Transverse colon (tissue), 4 donors: Measurements from ENCODE around the gene G6PC1.

Experiments
- EP300 ChIP-seq: sonication (generic); formaldehyde crosslinking; IDR thresholded peaks from one replicate; pipeline ENCODE4 v1.6.1; 2017; ENCODE audit warnings: antibody characterized with exemption, low read depth
- POLR2A ChIP-seq: fragments of 450-650 bp; IDR thresholded peaks from one replicate; pipeline ENCODE4 v1.6.1; 2016; ENCODE audit warnings: antibody characterized with exemption, mild to moderate bottlenecking, moderate library complexity
- POLR2AphosphoS5 ChIP-seq, 3 donors: sonication (generic); formaldehyde crosslinking; IDR thresholded peaks; one replicate each; pipeline ENCODE4 v1.6.1; 2016; ENCODE audit warnings: antibody characterized with exemption in 3 of 3
- TF ChIP-seq, protein P1 (sequence below), 5 experiments: fragments of 200-600 bp in 3 of 5; fragments of 450-650 bp in 2 of 5; sonication (generic) in 3 of 5; IDR thresholded peaks; 1 replicate in 2 of 5; 2 replicates in 3 of 5; pipeline ENCODE4 v1.5.1; 2016 to 2017; ENCODE audit warnings: antibody characterized with exemption in 5 of 5, inconsistent platforms in 3 of 5, mild to moderate bottlenecking in 2 of 5, moderate library complexity in 1 of 5

DNA sequence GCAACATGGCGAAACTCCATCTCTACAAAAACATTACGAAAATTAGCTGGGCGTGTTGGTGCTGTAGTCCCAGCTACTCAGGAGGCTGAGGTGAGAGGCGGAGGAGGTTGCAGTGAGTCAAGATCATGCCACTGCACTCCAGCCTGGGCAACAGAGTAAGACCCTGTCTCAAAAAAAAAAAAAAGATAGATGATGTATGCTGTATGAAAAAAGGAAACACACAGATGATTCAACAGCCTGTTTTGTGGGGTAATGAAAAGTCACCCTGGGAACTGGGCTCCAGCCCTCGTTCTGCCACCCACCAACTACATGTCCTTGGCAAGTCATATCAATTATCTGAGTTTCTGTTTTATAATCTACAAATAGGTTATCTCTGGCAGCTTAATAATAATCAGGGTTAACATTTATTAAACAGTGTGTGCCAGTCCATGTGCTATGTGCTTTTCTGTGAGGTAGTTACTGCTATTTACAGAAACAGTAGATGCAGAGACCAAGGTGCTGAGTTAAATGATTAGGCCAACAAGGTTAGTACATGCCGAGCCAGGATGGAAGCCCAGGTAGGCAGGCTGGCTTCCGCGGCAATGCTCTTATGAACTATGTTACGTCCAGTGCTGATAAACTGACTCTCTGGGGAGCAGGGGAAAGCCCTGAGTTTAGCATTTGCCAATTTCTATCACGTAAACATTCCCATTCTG, 1.1 kb downstream of the G6PC1 start:
- TF ChIP-seq, protein P1, sequence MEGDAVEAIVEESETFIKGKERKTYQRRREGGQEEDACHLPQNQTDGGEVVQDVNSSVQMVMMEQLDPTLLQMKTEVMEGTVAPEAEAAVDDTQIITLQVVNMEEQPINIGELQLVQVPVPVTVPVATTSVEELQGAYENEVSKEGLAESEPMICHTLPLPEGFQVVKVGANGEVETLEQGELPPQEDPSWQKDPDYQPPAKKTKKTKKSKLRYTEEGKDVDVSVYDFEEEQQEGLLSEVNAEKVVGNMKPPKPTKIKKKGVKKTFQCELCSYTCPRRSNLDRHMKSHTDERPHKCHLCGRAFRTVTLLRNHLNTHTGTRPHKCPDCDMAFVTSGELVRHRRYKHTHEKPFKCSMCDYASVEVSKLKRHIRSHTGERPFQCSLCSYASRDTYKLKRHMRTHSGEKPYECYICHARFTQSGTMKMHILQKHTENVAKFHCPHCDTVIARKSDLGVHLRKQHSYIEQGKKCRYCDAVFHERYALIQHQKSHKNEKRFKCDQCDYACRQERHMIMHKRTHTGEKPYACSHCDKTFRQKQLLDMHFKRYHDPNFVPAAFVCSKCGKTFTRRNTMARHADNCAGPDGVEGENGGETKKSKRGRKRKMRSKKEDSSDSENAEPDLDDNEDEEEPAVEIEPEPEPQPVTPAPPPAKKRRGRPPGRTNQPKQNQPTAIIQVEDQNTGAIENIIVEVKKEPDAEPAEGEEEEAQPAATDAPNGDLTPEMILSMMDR (IDR thresholded peaks at IDR 0.05) = no peak
- TF ChIP-seq POLR2A (no peak), EP300 (no peak), POLR2AphosphoS5 (IDR thresholded peaks at IDR 0.05) (no peak)
